Measurements from ENCODE around the gene CENPV.

GRCh38 chr17:16383216-16383615 lies 29.9 kb upstream of the CENPV start:
- TF ChIP-seq CTCF (IDR thresholded peaks at IDR 0.05; ENCODE audit: low read depth, low read length, poor library complexity, severe bottlenecking) = no peak
- no peak for TF ChIP-seq EZH2phosphoT487 (IDR thresholded peaks at IDR 0.05; ENCODE audit: borderline replicate concordance, low read length)
